Mesodermal cell (in vitro differentiated cells): Measurements from ENCODE around the gene TEDC1.

ENCODE experiments used
- H3K27ac ChIP-seq: 2 replicates; pipeline ENCODE4 v1.7.0; 2013; ENCODE audit warnings: mild to moderate bottlenecking, low read depth, low read length, moderate library complexity; ENCODE audit not compliant: severe bottlenecking
- H3K36me3 ChIP-seq: 2 replicates; pipeline ENCODE4 v1.7.1; 2013; ENCODE audit warnings: mild to moderate bottlenecking, low read length, moderate library complexity; ENCODE audit not compliant: control insufficient read depth, insufficient read depth
- H3K4me1 ChIP-seq: one replicate; pipeline ENCODE4 v1.7.1; 2013; ENCODE audit warnings: mild to moderate bottlenecking, low read length; ENCODE audit not compliant: insufficient read depth, control insufficient read depth, poor library complexity, severe bottlenecking
- H3K4me3 ChIP-seq: 2 replicates; pipeline ENCODE4 v1.7.0; 2013; ENCODE audit warnings: low read length, control low read depth, mild to moderate bottlenecking; ENCODE audit not compliant: insufficient read depth, poor library complexity, severe bottlenecking; ENCODE audit errors: extremely low read depth
- H3K9me3 ChIP-seq: 2 replicates; pipeline ENCODE4 v1.7.1; 2013; ENCODE audit warnings: mild to moderate bottlenecking, low read length, moderate library complexity; ENCODE audit not compliant: control insufficient read depth
- WGBS, 2 experiments: methylation state at CpG; one replicate each; pipeline ENCODE4 v1.1.5; 2013; ENCODE audit warnings: missing lambda C conversion rate in 2 of 2; ENCODE audit not compliant: insufficient coverage in 2 of 2; 5-methylcytosine and 5-hydroxymethylcytosine counted together

Gene TEDC1

DNA sequence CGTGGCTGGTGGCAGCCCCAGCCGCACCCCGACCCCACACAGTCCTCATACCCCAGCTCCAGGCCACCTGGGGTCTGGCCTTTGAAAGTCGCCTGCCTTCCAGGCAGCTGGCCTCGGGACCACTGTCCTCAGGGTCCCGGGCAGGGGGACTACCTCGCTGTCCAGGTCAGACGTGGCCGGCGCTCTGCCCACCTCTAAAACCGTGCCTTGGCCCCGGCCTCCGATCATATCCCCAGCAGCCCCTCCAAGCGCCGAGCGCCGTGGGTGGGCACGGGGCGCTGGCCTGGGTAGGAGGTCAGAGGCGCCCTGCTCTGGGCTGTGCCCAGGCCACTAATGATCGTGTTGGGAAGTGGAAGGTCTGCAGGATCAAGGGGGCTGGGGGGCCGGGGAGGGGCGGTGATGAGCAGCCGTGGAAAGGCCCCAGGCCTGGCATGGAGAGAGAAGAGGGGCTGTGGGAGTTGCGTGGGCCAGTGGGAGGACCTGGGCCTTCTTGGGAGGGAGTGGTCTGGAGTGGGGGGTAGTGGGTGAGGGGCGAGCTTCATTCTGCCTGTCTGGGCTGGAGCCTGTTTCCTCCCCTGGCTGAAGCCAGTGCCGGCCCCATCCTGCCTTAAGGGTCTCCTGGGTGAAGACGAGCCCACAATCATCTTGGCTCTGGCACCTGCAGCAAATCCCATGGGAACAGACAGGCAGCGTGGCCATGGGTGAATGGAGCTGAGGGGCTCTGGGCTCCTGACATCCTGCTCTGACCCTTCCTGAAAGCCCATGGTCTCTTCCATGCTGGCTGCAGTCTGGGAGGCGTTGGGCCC, 40.2 kb downstream of the TEDC1 start:
- Histone ChIP-seq H3K4me1 (no peaks in the 10 kb centered on the region), H3K36me3 (no peaks in the 10 kb centered on the region), H3K9me3 (no peaks in the 10 kb centered on the region), H3K27ac (no peak overlapping the region), H3K4me3 (no peak overlapping the region)
- WGBS, 2 experiments: 81 to 85% methylated on average over 25 to 26 of the region's 30 CpGs

- no peaks in the 10 kb centered on the region for H3K9me3 ChIP-seq
- H3K4me1 ChIP-seq: no peaks in the 10 kb centered on the region
- H3K27ac ChIP-seq: no peak overlapping the region
- WGBS, 2 experiments: 81 to 83% methylated on average over 18 to 19 of the region's 19 CpGs
- no peaks in the 10 kb centered on the region for H3K36me3 ChIP-seq
- no peak overlapping the region for H3K4me3 ChIP-seq
Observed at GRCh38 chr14:105531894-105532623, 41.0 kb downstream of the TEDC1 start.

DNA sequence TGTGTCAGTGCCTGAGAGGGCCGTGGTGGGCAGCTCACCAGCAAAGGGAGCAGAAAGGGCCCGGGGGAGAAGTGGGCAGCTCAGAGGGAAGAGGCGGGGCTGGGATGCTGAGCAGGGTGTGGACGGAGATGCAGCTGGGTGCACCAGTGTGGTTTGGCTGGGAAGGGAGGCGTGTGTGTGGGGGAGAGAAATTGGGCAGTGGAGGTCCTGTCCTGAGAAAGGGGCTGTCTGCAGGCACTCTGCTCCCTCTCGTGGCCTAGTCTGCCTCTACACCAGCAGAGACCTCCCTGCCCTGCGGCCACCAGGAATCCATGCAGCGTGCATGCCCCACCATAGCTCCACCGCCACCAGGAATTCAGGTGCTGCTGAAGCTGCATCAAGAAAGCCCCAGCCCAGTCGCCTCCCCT, 41.7 kb downstream of the TEDC1 start:
- 44 to 55% methylated on average over 6 to 8 of the region's 10 CpGs for WGBS, 2 experiments
- no peaks in the 10 kb centered on the region for H3K9me3 ChIP-seq
- H3K27ac ChIP-seq: no peak overlapping the region
- no peaks in the 10 kb centered on the region for H3K36me3 ChIP-seq
- no peak overlapping the region for H3K4me3 ChIP-seq
- no peaks in the 10 kb centered on the region for H3K4me1 ChIP-seq

GRCh38 chr14:105533391-105533790, 42.3 kb downstream of the TEDC1 start:
- Histone ChIP-seq H3K9me3 (no peaks in the 10 kb centered on the region), H3K4me3 (no peak overlapping the region), H3K36me3 (no peaks in the 10 kb centered on the region), H3K27ac (no peak overlapping the region), H3K4me1 (no peaks in the 10 kb centered on the region)
- 68 to 81% methylated on average over 9 of the region's 9 CpGs for WGBS, 2 experiments

DNA sequence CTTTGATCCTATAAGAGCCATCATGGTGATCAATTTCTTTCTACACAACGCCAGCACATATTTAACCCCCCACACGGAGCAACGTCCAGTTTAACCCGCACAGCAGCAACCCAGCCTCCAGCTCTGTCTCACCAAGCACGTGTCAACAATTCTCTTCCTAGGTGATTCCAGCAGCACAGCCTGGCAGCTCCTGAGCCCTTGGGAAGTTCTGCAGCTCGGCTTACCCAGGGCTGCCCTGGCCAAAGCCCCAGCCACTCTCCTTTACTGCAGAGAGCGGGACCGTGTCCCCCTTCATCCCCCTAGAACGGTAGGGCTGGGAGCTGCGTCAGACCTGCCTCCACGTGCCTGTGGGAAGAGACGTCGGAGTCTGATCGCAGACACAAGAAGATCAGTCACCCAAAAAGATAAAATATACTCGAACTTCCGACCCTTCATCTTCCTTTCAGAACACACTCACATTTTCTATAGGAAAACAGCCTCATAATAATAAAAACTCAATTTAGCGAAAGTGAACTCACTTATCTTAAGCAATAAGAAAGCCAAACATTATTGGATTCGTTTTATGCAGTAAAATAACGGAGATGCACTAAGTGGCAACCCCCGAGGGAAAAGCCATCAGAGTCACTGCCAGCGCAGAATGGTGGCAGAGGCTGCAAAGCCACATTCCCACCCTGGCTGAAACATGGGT, 42.9 kb downstream of the TEDC1 start:
- H3K4me1 ChIP-seq: no peaks in the 10 kb centered on the region
- 67 to 70% methylated on average over 15 to 20 of the region's 21 CpGs for WGBS, 2 experiments
- no peak overlapping the region for H3K27ac ChIP-seq
- no peaks in the 10 kb centered on the region for H3K36me3 ChIP-seq
- H3K9me3 ChIP-seq: no peaks in the 10 kb centered on the region
- no peak overlapping the region for H3K4me3 ChIP-seq

GRCh38 chr14:105534586-105534985, 43.5 kb downstream of the TEDC1 start:
- Histone ChIP-seq H3K4me3 (no peak overlapping the region), H3K36me3 (no peaks in the 10 kb centered on the region), H3K4me1 (no peaks in the 10 kb centered on the region), H3K9me3 (no peaks in the 10 kb centered on the region), H3K27ac (no peak overlapping the region)
- WGBS, 2 experiments: 73 to 75% methylated on average over 12 of the region's 13 CpGs

DNA sequence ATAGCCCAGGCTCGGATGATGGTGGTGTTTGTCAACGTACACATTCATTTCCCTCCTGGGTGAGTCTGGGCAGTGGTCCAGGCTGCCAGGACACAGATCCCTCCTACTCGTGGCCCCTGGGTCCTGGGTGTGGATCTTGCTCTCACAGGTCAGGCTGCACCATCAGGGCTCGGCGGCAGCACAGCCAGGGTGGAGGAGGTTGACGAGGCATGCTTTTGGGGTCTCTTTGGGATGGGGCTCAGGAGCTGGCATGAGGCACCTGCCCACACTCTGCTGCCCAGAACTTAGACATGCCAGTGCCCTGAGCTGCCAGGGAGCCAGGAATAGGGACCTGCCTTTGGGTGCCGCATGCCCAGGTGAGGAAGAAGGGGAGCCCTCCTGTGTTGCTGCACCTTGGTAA, 45.0 kb downstream of the TEDC1 start:
- WGBS, 2 experiments: 59 to 71% methylated on average over 4 to 6 of the region's 7 CpGs
- Histone ChIP-seq H3K4me3 (no peak overlapping the region), H3K9me3 (no peaks in the 10 kb centered on the region), H3K36me3 (no peaks in the 10 kb centered on the region), H3K27ac (no peak overlapping the region), H3K4me1 (no peaks in the 10 kb centered on the region)

DNA sequence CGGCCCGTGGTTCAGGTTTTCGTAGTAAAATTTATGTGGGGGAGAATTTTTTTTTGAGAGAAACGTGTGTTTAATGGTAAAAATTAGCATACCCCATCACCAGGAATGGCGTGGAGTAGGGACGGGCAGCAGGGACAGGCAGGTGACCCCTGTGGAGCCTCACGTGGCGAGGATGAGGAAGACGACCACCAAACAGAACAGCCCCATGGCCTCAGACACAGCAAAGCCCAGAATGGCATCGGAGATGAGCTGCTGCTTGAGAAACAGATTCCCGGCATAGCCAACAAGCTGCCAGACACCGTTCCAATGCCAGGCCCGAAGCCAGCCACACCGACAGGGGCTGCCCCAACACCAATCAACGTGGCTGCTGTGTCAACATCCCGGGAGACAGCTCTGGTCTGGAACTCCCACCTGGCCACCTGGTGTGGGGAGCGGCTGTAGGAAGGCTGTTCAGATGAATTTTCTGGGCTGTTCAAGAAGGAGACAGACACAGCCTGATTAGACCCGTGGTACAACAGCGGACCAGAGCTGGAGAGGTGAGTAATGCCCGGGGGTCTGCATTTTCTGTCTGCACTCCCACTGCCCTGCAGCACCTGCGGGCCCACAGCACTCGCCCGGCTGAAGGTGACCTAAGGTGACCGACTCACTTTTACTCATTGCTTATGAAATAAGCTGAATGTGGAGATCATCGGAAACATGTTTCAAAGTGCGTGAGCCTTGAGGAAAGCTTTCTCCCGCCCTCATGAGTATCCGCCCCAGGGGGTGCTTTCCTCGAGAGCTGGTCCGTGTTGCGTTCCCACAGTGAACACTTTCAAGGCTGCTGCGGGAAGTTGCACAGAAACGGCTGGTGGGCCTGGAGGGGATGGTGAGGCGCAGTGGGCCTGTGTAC, 45.9 kb downstream of the TEDC1 start:
- Histone ChIP-seq H3K4me1 (no peaks in the 10 kb centered on the region), H3K9me3 (peaks cover 4% of the 10 kb centered on the region), H3K27ac (no peak overlapping the region), H3K4me3 (no peak overlapping the region), H3K36me3 (no peaks in the 10 kb centered on the region)
- WGBS, 2 experiments: 63 to 66% methylated on average over 31 of the region's 34 CpGs

GRCh38 chr14:105537580-105538474, 46.8 kb downstream of the TEDC1 start:
- H3K4me1 ChIP-seq: no peaks in the 10 kb centered on the region
- peaks cover 4% of the 10 kb centered on the region for H3K9me3 ChIP-seq
- H3K27ac ChIP-seq: no peak overlapping the region
- no peaks in the 10 kb centered on the region for H3K36me3 ChIP-seq
- 25 to 27% methylated on average over 30 of the region's 30 CpGs for WGBS, 2 experiments
- no peak overlapping the region for H3K4me3 ChIP-seq
